G401.6 (cell line): ENCODE data around the gene CCDC185.

ENCODE experiments used
- FAIRE-seq: peaks from 2 replicates; lab custom pipeline; 2012; peaks lifted over from hg19 to GRCh38; lab: Jason Lieb, UNC

The CCDC185 gene

GRCh38 chr1:223437151-223437550 lies 43.9 kb downstream of the CCDC185 start:
- no peak for FAIRE-seq

GRCh38 chr1:223443397-223443796 lies 50.2 kb downstream of the CCDC185 start:
- FAIRE-seq, result no peak

- FAIRE-seq, result no peak
Measured at GRCh38 chr1:223444411-223444810, 51.2 kb downstream of the CCDC185 start.
